RKO (cell line): ENCODE data around the gene NRXN3.

Experiments
- DNase-seq: peaks from one replicate; pipeline ENCODE4 v3.0.0-alpha.2; 2016; ENCODE audit warnings: low spot score

Gene NRXN3

GRCh38 chr14:78242086-78242485, 71.9 kb downstream of the NRXN3 start:
- DNase-seq: no peak

- no peak for DNase-seq
Measured at GRCh38 chr14:78243187-78243586, 73.0 kb downstream of the NRXN3 start.

- no peak for DNase-seq
Measured at GRCh38 chr14:78245238-78245637, 75.1 kb downstream of the NRXN3 start.

- DNase-seq: no peak
Measured at GRCh38 chr14:78248501-78249090, 78.4 kb downstream of the NRXN3 start.

- DNase-seq: no peak
Measured at GRCh38 chr14:78251308-78251707, 81.1 kb downstream of the NRXN3 start.

GRCh38 chr14:78253986-78254385, 83.8 kb downstream of the NRXN3 start:
- DNase-seq: peak; percentile 85

GRCh38 chr14:78254911-78255461, 84.8 kb downstream of the NRXN3 start:
- DNase-seq: no peak

GRCh38 chr14:78259831-78260230, 89.7 kb downstream of the NRXN3 start:
- DNase-seq: no peak

- DNase-seq: no peak
Measured at GRCh38 chr14:78278464-78279250, 108.5 kb downstream of the NRXN3 start.

- no peak for DNase-seq
Measured at GRCh38 chr14:78282437-78282836, 112.3 kb downstream of the NRXN3 start.

GRCh38 chr14:78286210-78286609, 116.0 kb downstream of the NRXN3 start:
- no peak for DNase-seq

GRCh38 chr14:78292003-78292402, 121.8 kb downstream of the NRXN3 start:
- no peak for DNase-seq

- no peak for DNase-seq
Measured at GRCh38 chr14:78297858-78298257, 127.7 kb downstream of the NRXN3 start.

GRCh38 chr14:78298298-78298697, 128.1 kb downstream of the NRXN3 start:
- no peak for DNase-seq

- no peak for DNase-seq
Measured at GRCh38 chr14:78302841-78303240, 132.7 kb downstream of the NRXN3 start.

- DNase-seq: no peak
Measured at GRCh38 chr14:78307671-78308070, 137.5 kb downstream of the NRXN3 start.

- no peak for DNase-seq
Measured at GRCh38 chr14:78308079-78308478, 137.9 kb downstream of the NRXN3 start.

GRCh38 chr14:78310272-78310671, 140.1 kb downstream of the NRXN3 start:
- DNase-seq: no peak

- no peak for DNase-seq
Measured at GRCh38 chr14:78313499-78313898, 143.3 kb downstream of the NRXN3 start.

- no peak for DNase-seq
Measured at GRCh38 chr14:78314484-78314883, 144.3 kb downstream of the NRXN3 start.

GRCh38 chr14:78316052-78316451, 145.9 kb downstream of the NRXN3 start:
- DNase-seq: no peak

- no peak for DNase-seq
Measured at GRCh38 chr14:78316786-78317185, 146.6 kb downstream of the NRXN3 start.

GRCh38 chr14:78319406-78319805, 149.2 kb downstream of the NRXN3 start:
- DNase-seq: no peak
